ENCODE data around the gene SARNP. TPM values are rescaled to one million over a fixed set of nuclear protein-coding genes. Genes with fewer than 3 reads are reported as not detected.

Gene SARNP
- polyA plus RNA-seq, 1 of the 3 experiments (the other 2 are of a cell fraction), result 65.8 TPM

DNA sequence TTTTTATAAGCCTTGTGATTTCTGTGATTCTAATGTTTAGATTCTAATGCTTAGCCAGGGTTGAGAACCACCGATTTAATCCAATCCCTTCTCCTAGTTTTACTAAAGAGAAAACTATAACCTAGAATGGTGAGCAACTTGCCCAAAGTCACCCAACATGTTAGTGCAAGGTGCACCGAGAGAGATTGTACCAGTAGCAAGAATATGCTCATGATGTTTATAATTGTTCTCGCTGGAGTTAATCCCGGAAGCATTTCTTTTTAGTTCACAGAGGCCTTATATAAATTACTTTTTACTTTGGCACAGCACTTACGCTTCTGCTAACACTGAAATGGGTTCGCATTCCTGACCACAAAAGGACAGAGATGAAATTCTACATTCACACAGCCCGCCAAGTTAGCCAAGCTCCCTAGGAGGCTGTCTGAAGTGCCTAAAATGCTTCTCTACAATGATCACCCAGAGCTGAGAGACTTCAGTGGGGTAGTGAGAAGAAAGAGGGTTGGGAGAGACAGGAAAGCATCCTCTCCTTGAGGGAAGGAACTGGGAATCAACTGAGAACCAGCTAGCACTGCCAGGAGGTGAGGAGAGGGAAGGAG, 102.3 kb downstream of the SARNP start:
- peak; percentile 45 for DNase-seq
- peaks cover 0 to 3% of the 10 kb centered on the region in 2 experiments for H3K36me3 ChIP-seq (replicated peaks in 1 of 2; ENCODE audit: control insufficient read depth in 1 of 2, insufficient read depth in 2 of 2, low read length in 1 of 2)
- peak overlapping the region; percentile 67 to 92 for H3K4me3 ChIP-seq (ENCODE audit: low read depth in 2 of 2, low read length in 1 of 2)
- TF ChIP-seq JUND (IDR thresholded peaks at IDR 0.05) (no peak), YY1 (IDR thresholded peaks at IDR 0.05; ENCODE audit: low read depth) (no peak), MEF2A (IDR thresholded peaks at IDR 0.05; ENCODE audit: borderline replicate concordance, low read depth) (no peak), RAD21 (IDR thresholded peaks at IDR 0.05; ENCODE audit: low read length) (no peak)
- TF ChIP-seq, protein P1, sequence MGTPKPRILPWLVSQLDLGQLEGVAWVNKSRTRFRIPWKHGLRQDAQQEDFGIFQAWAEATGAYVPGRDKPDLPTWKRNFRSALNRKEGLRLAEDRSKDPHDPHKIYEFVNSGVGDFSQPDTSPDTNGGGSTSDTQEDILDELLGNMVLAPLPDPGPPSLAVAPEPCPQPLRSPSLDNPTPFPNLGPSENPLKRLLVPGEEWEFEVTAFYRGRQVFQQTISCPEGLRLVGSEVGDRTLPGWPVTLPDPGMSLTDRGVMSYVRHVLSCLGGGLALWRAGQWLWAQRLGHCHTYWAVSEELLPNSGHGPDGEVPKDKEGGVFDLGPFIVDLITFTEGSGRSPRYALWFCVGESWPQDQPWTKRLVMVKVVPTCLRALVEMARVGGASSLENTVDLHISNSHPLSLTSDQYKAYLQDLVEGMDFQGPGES (IDR thresholded peaks at IDR 0.05; ENCODE audit: low read depth, low read length), result no peak
- TF ChIP-seq, protein P2, sequence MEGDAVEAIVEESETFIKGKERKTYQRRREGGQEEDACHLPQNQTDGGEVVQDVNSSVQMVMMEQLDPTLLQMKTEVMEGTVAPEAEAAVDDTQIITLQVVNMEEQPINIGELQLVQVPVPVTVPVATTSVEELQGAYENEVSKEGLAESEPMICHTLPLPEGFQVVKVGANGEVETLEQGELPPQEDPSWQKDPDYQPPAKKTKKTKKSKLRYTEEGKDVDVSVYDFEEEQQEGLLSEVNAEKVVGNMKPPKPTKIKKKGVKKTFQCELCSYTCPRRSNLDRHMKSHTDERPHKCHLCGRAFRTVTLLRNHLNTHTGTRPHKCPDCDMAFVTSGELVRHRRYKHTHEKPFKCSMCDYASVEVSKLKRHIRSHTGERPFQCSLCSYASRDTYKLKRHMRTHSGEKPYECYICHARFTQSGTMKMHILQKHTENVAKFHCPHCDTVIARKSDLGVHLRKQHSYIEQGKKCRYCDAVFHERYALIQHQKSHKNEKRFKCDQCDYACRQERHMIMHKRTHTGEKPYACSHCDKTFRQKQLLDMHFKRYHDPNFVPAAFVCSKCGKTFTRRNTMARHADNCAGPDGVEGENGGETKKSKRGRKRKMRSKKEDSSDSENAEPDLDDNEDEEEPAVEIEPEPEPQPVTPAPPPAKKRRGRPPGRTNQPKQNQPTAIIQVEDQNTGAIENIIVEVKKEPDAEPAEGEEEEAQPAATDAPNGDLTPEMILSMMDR (IDR thresholded peaks at IDR 0.05), result no peak
- peak overlapping the region; percentile 86 for H3K9ac ChIP-seq
- H3K27me3 ChIP-seq (ENCODE audit: insufficient read depth), result no peaks in the 10 kb centered on the region
- H3K4me1 ChIP-seq (ENCODE audit: control insufficient read depth in 1 of 2, insufficient read depth in 2 of 2, low read depth in 1 of 2, low read length in 1 of 2), result peaks cover 23 to 26% of the 10 kb centered on the region in 2 experiments
- peaks cover 13% of the 10 kb centered on the region; the same call in 1 of the 2 replicates for H3K79me2 ChIP-seq (ENCODE audit: insufficient read depth)
- peaks cover 14% of the 10 kb centered on the region for H3F3A ChIP-seq (replicated peaks; ENCODE audit: insufficient read depth)
- no peaks in the 10 kb centered on the region for H3K9me2 ChIP-seq
- peak overlapping the region; percentile 87 to 92 for H3K27ac ChIP-seq (ENCODE audit: low read depth in 2 of 2, low read length in 1 of 2)
- no peaks in the 10 kb centered on the region for H3K9me3 ChIP-seq
- POLR2A ChIA-PET, result interaction anchor here (1.5 to 1.6 kb wide), 3 partner anchors 8 to 15 kb away, joined by 3 to 8 read pairs (median 6); partner anchors contain the start of genes CD63 and ITGA7
- H3K4me2 ChIP-seq, result peak overlapping the region; percentile 89
- CTCF ChIA-PET, result interaction anchor here (0.8 to 11.2 kb wide), 7 partner anchors 10 to 526 kb away, joined by 3 to 202 read pairs (median 6); no protein-coding TSS in a partner anchor
- peak overlapping the region; percentile 93 for H2AFZ ChIP-seq (ENCODE audit: low read depth)
- H4K20me1 ChIP-seq (ENCODE audit: insufficient read depth), result no peaks in the 10 kb centered on the region
- 67% methylated on average over 7 of the region's 7 CpGs for WGBS (ENCODE audit: low lambda C conversion rate)

DNA sequence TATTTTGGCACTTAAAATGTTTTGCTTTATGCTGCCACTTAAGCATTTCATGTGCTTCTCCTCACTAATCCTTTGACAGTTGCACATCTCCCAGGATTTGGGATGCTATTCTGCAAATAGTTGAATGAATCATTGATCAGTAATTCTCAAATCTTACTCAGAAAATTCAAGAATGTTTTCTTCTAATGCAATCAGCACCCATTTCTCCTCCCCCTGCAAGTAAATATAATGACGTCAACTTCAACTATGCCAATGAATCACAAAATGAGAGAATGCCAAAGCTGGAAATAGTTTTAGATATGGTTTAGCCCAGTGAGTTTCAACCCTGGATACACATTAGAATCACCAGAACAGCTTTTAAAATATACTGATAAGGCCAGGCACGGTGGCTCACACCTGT, 103.8 kb downstream of the SARNP start:
- H3K9ac ChIP-seq, result no peak overlapping the region
- peaks cover 13% of the 10 kb centered on the region; the same call in 1 of the 2 replicates for H3K79me2 ChIP-seq (ENCODE audit: insufficient read depth)
- H3F3A ChIP-seq (replicated peaks; ENCODE audit: insufficient read depth), result peaks cover 9% of the 10 kb centered on the region
- H3K4me2 ChIP-seq, result no peak overlapping the region
- H3K4me1 ChIP-seq (ENCODE audit: control insufficient read depth in 1 of 2, insufficient read depth in 2 of 2, low read depth in 1 of 2, low read length in 1 of 2), result peaks cover 13 to 18% of the 10 kb centered on the region in 2 experiments; a peak in 3 of 4 replicates
- no peak overlapping the region for H3K4me3 ChIP-seq (ENCODE audit: low read depth in 2 of 2, low read length in 1 of 2)
- 31% methylated on average over 2 of the region's 2 CpGs for WGBS (ENCODE audit: low lambda C conversion rate)
- no peaks in the 10 kb centered on the region for H3K9me3 ChIP-seq
- ChIA-PET POLR2A (no interaction called here), CTCF (interaction anchor here (0.8 kb wide), 1 partner anchor 58 kb away, joined by 3 read pairs; no protein-coding TSS in a partner anchor)
- H4K20me1 ChIP-seq (ENCODE audit: insufficient read depth), result no peaks in the 10 kb centered on the region
- peak overlapping the region in 1 of 2 experiments; percentile 64; a peak in 1 of 4 replicates for H3K27ac ChIP-seq (ENCODE audit: low read depth in 2 of 2, low read length in 1 of 2)
- H2AFZ ChIP-seq (ENCODE audit: low read depth), result no peak overlapping the region
- no peaks in the 10 kb centered on the region for H3K9me2 ChIP-seq
- H3K27me3 ChIP-seq (ENCODE audit: insufficient read depth), result no peaks in the 10 kb centered on the region; the same call in 1 of the 2 replicates
- no peaks in the 10 kb centered on the region for H3K36me3 ChIP-seq (replicated peaks in 1 of 2; ENCODE audit: control insufficient read depth in 1 of 2, insufficient read depth in 2 of 2, low read length in 1 of 2)
- no peak for DNase-seq
- TF ChIP-seq, protein P3, sequence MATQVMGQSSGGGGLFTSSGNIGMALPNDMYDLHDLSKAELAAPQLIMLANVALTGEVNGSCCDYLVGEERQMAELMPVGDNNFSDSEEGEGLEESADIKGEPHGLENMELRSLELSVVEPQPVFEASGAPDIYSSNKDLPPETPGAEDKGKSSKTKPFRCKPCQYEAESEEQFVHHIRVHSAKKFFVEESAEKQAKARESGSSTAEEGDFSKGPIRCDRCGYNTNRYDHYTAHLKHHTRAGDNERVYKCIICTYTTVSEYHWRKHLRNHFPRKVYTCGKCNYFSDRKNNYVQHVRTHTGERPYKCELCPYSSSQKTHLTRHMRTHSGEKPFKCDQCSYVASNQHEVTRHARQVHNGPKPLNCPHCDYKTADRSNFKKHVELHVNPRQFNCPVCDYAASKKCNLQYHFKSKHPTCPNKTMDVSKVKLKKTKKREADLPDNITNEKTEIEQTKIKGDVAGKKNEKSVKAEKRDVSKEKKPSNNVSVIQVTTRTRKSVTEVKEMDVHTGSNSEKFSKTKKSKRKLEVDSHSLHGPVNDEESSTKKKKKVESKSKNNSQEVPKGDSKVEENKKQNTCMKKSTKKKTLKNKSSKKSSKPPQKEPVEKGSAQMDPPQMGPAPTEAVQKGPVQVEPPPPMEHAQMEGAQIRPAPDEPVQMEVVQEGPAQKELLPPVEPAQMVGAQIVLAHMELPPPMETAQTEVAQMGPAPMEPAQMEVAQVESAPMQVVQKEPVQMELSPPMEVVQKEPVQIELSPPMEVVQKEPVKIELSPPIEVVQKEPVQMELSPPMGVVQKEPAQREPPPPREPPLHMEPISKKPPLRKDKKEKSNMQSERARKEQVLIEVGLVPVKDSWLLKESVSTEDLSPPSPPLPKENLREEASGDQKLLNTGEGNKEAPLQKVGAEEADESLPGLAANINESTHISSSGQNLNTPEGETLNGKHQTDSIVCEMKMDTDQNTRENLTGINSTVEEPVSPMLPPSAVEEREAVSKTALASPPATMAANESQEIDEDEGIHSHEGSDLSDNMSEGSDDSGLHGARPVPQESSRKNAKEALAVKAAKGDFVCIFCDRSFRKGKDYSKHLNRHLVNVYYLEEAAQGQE (IDR thresholded peaks at IDR 0.05; ENCODE audit: low read depth, low read length), result no peak
- peak in 1 of 2 experiments; percentile 43; a peak in 1 of 4 replicates for TF ChIP-seq EP300 (IDR thresholded peaks at IDR 0.05; ENCODE audit: borderline replicate concordance in 1 of 2, low read depth in 1 of 2, low read length in 1 of 2)
- TF ChIP-seq, protein P4, sequence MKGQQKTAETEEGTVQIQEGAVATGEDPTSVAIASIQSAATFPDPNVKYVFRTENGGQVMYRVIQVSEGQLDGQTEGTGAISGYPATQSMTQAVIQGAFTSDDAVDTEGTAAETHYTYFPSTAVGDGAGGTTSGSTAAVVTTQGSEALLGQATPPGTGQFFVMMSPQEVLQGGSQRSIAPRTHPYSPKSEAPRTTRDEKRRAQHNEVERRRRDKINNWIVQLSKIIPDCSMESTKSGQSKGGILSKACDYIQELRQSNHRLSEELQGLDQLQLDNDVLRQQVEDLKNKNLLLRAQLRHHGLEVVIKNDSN (IDR thresholded peaks at IDR 0.05; ENCODE audit: borderline replicate concordance, low read depth), result no peak
- TF ChIP-seq POLR2AphosphoS5 (IDR thresholded peaks at IDR 0.05; ENCODE audit: low read depth, low read length), result no peak
- TF ChIP-seq NFIC (IDR thresholded peaks at IDR 0.05; ENCODE audit: borderline replicate concordance), result peak; percentile 13; the same call in 1 of the 2 replicates
- TF ChIP-seq, protein P5, sequence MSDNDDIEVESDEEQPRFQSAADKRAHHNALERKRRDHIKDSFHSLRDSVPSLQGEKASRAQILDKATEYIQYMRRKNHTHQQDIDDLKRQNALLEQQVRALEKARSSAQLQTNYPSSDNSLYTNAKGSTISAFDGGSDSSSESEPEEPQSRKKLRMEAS (IDR thresholded peaks at IDR 0.05; ENCODE audit: low read depth), result no peak
- no peak for TF ChIP-seq MEF2A (IDR thresholded peaks at IDR 0.05; ENCODE audit: borderline replicate concordance, low read depth)
- no peak for TF ChIP-seq FOXM1 (IDR thresholded peaks at IDR 0.05; ENCODE audit: low read depth)
- no peak for TF ChIP-seq CHD2 (IDR thresholded peaks at IDR 0.05; ENCODE audit: low read length, partially characterized antibody)
- no peak for TF ChIP-seq RFX5 (IDR thresholded peaks at IDR 0.05; ENCODE audit: low read length)
- TF ChIP-seq, protein P2 (IDR thresholded peaks at IDR 0.05), result no peak

All from SK-N-SH (cell line).